ENCODE data around the gene FBXL20.

GRCh38 chr17:39264119-39264518, 137.3 kb downstream of the FBXL20 start:
- no peak for TF ChIP-seq CTCF (conservative IDR thresholded peaks at IDR 0.05 in 1 of 2, IDR thresholded peaks at IDR 0.05 in 1 of 2; ENCODE audit: low read depth in 1 of 2, low read length in 2 of 2)
- no peak for TF ChIP-seq EZH2 (IDR thresholded peaks at IDR 0.05; ENCODE audit: low read length, missing control alignments)

All from fibroblast of lung (primary cell).